Measurements from ENCODE around the gene SULT1C4.

Gene SULT1C4

GRCh38 chr2:108377815-108378630 lies at the start of gene SULT1C4:
TSS of gene SULT1C4 (plus strand) at chr2:108377954. CDS start at chr2:108378338, 384 bp downstream.
- TF ChIP-seq FOXK2 (IDR thresholded peaks at IDR 0.05) (no peak), ARNT (IDR thresholded peaks at IDR 0.05) (no peak), ELF4 (IDR thresholded peaks at IDR 0.05) (no peak)
- POLR2A ChIA-PET = interaction anchor here (0.7 to 1.9 kb wide), 17 partner anchors 9 to 208 kb away, joined by 3 to 9 read pairs (median 5); partner anchors contain the start of genes GCC2, LIMS1 and SULT1C2
- CTCF ChIA-PET = interaction anchor here (0.7 to 1.5 kb wide), 3 partner anchors 8 to 216 kb away, joined by 3 to 6 read pairs (median 4); no protein-coding TSS in a partner anchor
- peak; percentile 66 for DNase-seq (ENCODE audit: extremely low spot score)

GRCh38 chr2:108329771-108330170 lies 48.0 kb upstream of the SULT1C4 start:
- DNase-seq (ENCODE audit: extremely low spot score) = no peak
- TF ChIP-seq FOXM1 (IDR thresholded peaks at IDR 0.05; ENCODE audit: borderline replicate concordance) (no peak), FOXK2 (IDR thresholded peaks at IDR 0.05) (no peak)
- CTCF ChIA-PET = no interaction called here
- POLR2A ChIA-PET = no interaction called here

DNA sequence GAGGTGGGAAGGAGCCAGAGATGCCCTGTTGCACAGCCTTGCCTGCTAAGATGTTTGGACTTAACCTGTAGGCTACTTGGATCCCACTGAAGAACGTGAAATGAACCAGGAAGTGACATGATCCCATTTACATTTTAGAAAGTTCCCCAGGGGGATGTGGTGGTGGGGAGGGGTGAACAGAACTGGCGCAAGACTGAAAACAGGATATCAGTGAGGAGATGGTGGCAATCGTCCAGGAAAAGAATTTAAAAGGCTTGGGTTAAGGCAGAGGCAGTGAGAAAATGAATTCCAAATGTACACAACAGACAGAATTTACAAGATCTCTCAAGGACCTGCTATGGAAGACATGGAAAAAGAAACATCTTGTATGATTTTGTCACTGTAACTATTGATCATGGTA lies 46.8 kb upstream of the SULT1C4 start:
- CTCF ChIA-PET = no interaction called here
- POLR2A ChIA-PET = no interaction called here
- TF ChIP-seq HDGF (IDR thresholded peaks at IDR 0.05; ENCODE audit: borderline replicate concordance) = no peak
- no peak for TF ChIP-seq CTBP1 (IDR thresholded peaks at IDR 0.05; ENCODE audit: borderline replicate concordance)
- no peak for TF ChIP-seq LEF1 (IDR thresholded peaks at IDR 0.05; ENCODE audit: borderline replicate concordance)
- TF ChIP-seq ZNF384 (IDR thresholded peaks at IDR 0.05) = no peak
- no peak for TF ChIP-seq BHLHE40 (IDR thresholded peaks at IDR 0.05; ENCODE audit: borderline replicate concordance)
- TF ChIP-seq FOXA1 (IDR thresholded peaks at IDR 0.05) = no peak
- no peak for TF ChIP-seq ELF4 (IDR thresholded peaks at IDR 0.05)
- DNase-seq (ENCODE audit: extremely low spot score) = no peak

GRCh38 chr2:108345951-108346350 lies 31.8 kb upstream of the SULT1C4 start:
- ChIA-PET POLR2A (no interaction called here), CTCF (no interaction called here)
- DNase-seq (ENCODE audit: extremely low spot score) = no peak
- TF ChIP-seq CTBP1 (IDR thresholded peaks at IDR 0.05; ENCODE audit: borderline replicate concordance) (no peak), NFRKB (IDR thresholded peaks at IDR 0.05) (no peak), LEF1 (IDR thresholded peaks at IDR 0.05; ENCODE audit: borderline replicate concordance) (no peak), FOXK2 (IDR thresholded peaks at IDR 0.05) (no peak), ARNT (IDR thresholded peaks at IDR 0.05) (no peak), HDGF (IDR thresholded peaks at IDR 0.05; ENCODE audit: borderline replicate concordance) (no peak), FOXM1 (IDR thresholded peaks at IDR 0.05; ENCODE audit: borderline replicate concordance) (no peak), FOXA1 (IDR thresholded peaks at IDR 0.05) (no peak), SUZ12 (IDR thresholded peaks at IDR 0.05) (no peak), SP1 (IDR thresholded peaks at IDR 0.05) (no peak)

DNA sequence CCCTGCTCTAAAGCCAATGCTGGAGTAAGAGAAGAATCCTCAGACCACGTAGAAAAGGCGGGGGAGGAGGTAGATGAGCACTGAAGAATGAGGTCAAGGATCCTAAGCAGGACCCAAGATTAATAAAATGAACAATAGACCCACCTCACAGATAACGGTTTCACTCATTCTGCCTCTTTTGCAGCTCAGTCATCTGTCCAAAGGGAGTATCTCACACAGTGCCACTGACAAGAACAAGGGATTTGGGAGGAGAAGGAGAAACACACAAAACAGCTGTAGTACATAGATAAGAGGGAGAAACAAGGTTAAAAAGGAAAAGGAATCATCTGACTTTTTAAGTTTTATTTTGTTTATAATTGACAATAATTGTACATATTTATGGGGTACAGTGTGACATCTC lies 30.9 kb upstream of the SULT1C4 start:
- TF ChIP-seq PKNOX1 (IDR thresholded peaks at IDR 0.05) (no peak), LEF1 (IDR thresholded peaks at IDR 0.05; ENCODE audit: borderline replicate concordance) (no peak), ZNF384 (IDR thresholded peaks at IDR 0.05) (no peak), FOXM1 (IDR thresholded peaks at IDR 0.05; ENCODE audit: borderline replicate concordance) (no peak), L3MBTL2 (conservative IDR thresholded peaks at IDR 0.05) (no peak), FOXA1 (IDR thresholded peaks at IDR 0.05) (no peak), SP1 (IDR thresholded peaks at IDR 0.05) (no peak), ELF4 (IDR thresholded peaks at IDR 0.05) (no peak)
- CTCF ChIA-PET = no interaction called here
- POLR2A ChIA-PET = no interaction called here
- no peak for DNase-seq (ENCODE audit: extremely low spot score)

DNA sequence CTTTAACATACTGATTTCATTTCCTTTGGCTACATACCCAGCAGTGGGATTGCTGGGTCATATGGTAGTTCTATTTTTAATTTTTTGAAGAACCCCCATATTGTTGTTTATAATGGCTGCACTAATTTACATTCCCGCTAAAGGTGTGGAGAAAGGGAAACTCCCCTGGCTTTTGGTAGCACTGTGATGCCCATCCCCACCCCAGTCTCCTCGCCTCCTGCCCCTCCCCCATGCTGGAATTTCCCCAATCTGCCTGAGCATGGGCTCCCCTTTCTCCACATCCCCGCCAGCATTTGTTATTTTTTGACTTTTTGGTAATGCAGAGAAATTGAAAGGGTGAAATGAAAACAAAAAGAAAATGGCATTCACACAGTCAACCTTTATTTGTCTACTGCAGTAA lies 30.0 kb upstream of the SULT1C4 start:
- CTCF ChIA-PET = no interaction called here
- TF ChIP-seq HDGF (IDR thresholded peaks at IDR 0.05; ENCODE audit: borderline replicate concordance) (no peak), BHLHE40 (IDR thresholded peaks at IDR 0.05; ENCODE audit: borderline replicate concordance) (no peak), ARNT (IDR thresholded peaks at IDR 0.05) (no peak), FOXA1 (IDR thresholded peaks at IDR 0.05) (no peak), L3MBTL2 (conservative IDR thresholded peaks at IDR 0.05) (no peak), NFRKB (IDR thresholded peaks at IDR 0.05) (no peak), FOXM1 (IDR thresholded peaks at IDR 0.05; ENCODE audit: borderline replicate concordance) (no peak), LEF1 (IDR thresholded peaks at IDR 0.05; ENCODE audit: borderline replicate concordance) (no peak), TARDBP (IDR thresholded peaks at IDR 0.05) (no peak)
- POLR2A ChIA-PET = no interaction called here
- DNase-seq (ENCODE audit: extremely low spot score) = no peak

DNA sequence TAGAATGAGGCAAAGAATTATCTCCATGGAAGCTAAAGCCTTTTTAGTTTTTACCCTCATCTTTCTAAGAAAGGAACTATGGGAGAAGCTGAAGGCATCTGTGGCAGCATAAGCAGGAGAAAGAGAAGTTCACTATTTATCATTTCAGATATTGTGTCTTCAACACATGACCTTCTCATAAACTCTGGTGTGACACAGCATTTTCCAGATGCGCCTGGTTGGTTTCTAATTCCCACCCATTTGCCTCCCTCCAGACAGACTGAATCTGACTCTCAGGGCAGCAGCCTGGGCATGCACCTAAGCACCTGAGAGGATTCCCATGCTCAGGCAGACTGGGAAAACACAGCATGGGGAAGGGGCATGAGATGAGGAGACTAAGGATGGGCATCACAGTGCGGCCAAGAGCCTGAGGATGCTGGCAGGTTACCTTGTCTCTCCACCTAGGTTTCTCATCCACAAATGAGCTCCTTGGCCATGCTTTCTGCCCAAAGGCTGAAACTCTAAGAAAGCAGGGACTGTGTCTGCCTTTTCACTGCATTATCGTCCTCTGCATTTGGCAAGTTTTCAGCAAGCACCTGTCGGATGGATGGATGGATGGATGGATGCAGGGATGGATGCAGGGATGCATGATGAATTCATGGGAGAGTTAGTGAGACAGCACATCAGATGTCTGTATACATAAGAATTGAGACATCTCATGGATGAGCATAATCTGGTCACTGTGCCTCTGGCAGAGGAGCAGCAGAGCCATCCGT lies 28.8 kb upstream of the SULT1C4 start:
- DNase-seq (ENCODE audit: extremely low spot score) = no peak
- ChIA-PET CTCF (no interaction called here), POLR2A (interaction anchor here (1.0 kb wide), 1 partner anchor 29 kb away, joined by 4 read pairs; the partner anchor contains the start of gene SULT1C4)
- TF ChIP-seq ARNT (IDR thresholded peaks at IDR 0.05) = no peak
- TF ChIP-seq SUZ12 (IDR thresholded peaks at IDR 0.05) = no peak
- TF ChIP-seq ZNF384 (IDR thresholded peaks at IDR 0.05) = no peak
- no peak for TF ChIP-seq NFRKB (IDR thresholded peaks at IDR 0.05)
- TF ChIP-seq LEF1 (IDR thresholded peaks at IDR 0.05; ENCODE audit: borderline replicate concordance) = no peak
- TF ChIP-seq ELF4 (IDR thresholded peaks at IDR 0.05) = no peak
- no peak for TF ChIP-seq PKNOX1 (IDR thresholded peaks at IDR 0.05)
- no peak for TF ChIP-seq FOXA1 (IDR thresholded peaks at IDR 0.05)
- no peak for TF ChIP-seq FOXM1 (IDR thresholded peaks at IDR 0.05; ENCODE audit: borderline replicate concordance)
- no peak for TF ChIP-seq TARDBP (IDR thresholded peaks at IDR 0.05)
- TF ChIP-seq CTBP1 (IDR thresholded peaks at IDR 0.05; ENCODE audit: borderline replicate concordance) = no peak
- TF ChIP-seq L3MBTL2 (conservative IDR thresholded peaks at IDR 0.05) = no peak
- TF ChIP-seq HDGF (IDR thresholded peaks at IDR 0.05; ENCODE audit: borderline replicate concordance) = no peak
- TF ChIP-seq BHLHE40 (IDR thresholded peaks at IDR 0.05; ENCODE audit: borderline replicate concordance) = no peak
- TF ChIP-seq SP1 (IDR thresholded peaks at IDR 0.05) = no peak
- no peak for TF ChIP-seq FOXK2 (IDR thresholded peaks at IDR 0.05)

Data from HEK293T (cell line).